NAMALWA (cell line): Measurements from ENCODE around the gene MEGF6.

Experiments used
- DNase-seq: peaks from one replicate; pipeline ENCODE4 v3.0.0-alpha.2; 2015; ENCODE audit warnings: low spot score

The MEGF6 gene

GRCh38 chr1:3642919-3643675, 31.8 kb upstream of the MEGF6 start:
- no peak for DNase-seq

- DNase-seq, result no peak
These were observed 30.5 kb upstream of the MEGF6 start for GRCh38 chr1:3641816-3642215.

DNA sequence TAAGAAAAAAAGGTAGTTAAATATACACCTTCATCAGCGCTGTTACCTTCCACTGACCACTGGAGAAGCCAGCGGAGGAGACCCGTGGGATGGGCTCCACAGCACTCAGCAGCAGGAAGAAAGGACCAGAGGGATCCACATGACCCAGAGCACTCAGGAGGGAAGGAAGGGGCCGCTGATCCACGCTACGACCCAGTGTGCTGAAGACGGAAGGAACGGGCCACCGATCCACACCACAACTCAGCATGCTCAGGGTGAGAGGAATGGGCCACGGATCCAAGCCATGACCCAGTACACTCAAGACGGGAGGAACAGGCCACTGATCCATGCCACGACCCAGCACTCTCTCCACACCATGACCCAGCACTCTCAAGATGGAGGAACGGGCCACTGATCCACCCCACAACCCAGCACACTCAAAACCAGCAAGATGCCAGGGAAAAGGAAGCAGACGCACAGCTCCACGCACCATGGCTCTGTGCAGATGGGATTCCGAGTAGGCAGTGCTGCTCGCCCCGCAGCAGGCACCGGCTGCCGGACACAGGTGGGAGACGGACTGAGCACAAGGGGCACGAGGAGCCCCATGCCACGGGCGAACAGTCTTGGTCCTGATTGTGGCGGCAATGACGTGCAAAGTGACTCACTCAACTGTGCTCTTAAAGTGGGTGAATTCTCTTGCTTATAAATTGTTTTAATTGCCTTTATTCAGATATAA, 29.9 kb upstream of the MEGF6 start:
- DNase-seq, result no peak

DNA sequence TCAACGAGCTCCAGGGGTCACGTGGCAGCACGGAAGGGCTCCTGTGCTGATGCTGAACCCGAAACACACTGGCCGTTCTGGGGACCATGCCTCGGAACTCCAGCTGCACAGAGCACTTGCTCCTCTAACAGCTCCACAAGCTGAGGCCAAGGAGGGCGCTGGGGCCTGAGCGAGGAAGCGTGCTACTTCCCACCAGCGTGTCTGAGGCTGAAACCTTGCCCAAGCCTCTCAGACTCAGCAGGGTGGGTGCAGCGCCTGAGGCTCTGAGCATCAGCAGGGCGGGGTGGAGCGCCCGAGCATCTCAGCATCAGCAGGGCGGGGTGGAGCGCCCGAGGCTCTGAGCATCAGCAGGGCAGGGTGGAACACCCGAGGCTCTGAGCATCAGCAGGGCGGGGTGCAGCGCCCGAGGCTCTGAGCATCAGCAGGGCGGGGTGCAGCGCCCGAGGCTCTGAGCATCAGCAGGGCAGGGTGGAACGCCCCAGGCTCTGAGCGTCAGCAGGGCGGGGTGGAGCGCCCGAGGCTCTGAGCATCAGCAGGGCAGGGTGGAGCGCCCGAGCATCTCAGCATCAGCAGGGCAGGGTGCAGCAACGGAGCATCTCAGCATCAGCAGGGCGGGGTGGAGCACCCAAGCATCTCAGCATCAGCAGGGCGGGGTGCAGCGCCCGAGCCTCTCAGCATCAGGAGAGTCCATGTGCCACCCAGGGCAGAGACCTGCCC, 29.0 kb upstream of the MEGF6 start:
- no peak for DNase-seq

DNA sequence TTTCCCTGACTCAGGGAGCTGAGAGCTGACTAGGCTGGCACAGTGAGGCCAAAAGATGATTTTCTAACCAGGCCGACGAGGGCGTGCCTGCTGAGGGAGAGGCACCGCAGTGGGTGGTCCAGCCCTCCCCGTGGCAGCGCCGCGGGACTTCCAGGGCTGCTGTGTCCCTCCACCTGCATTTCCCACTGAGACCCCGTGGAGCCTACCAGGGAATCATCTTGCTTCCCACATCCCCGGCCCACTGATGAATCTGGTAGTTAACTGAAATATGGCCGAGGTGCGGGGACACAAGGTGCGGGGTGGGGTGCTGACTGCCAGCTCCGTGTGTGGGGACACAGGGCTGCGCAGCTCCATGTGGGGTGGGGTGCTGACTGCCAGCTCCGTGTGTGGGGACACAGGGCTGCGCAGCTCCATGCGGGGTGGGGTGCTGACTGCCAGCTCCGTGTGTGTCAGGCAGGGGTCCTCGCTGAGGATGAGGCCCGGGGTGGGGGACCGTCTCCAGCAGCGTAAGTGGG, 28.1 kb upstream of the MEGF6 start:
- DNase-seq, result no peak

DNA sequence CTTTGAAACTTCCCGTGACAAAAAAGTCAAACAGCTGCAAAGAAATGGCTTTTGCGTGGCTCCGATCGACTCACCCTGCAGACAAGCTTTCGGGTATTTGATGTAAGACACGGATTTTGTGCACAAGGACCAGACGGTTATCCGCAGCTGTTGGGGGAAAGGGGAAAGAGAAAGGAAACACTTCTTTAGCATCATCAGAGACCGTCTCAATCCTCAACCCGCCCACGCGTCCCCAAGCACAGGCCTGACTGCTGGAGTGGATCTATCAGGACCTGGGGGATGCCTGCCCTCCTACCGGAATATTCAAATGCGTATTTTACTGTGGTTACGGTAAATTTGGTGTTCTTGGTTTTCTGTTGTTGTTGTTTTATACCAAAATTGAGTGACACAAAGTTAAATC, 27.4 kb upstream of the MEGF6 start:
- DNase-seq, result no peak

DNA sequence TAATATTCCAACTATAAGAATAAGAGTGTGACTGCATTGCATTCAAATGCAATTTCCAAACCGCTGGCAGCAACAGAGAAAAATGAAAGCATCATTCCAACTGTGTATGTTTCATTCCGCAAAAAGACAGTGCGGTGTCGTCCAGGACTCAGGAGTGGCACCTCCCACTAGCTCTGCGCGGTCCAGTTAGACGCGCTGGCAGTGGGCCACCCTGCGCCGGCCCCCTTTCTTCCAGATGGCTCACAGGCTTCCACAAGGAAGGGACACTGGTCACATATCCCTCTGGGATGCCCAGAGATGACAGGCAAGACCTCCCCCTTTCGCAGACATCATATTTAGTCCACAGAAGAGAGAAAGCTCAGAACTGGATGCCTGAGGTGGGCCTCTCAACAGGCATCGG, 26.7 kb upstream of the MEGF6 start:
- no peak for DNase-seq

GRCh38 chr1:3636531-3636930, 25.2 kb upstream of the MEGF6 start:
- no peak for DNase-seq

GRCh38 chr1:3636080-3636479, 24.8 kb upstream of the MEGF6 start:
- DNase-seq, result no peak

DNA sequence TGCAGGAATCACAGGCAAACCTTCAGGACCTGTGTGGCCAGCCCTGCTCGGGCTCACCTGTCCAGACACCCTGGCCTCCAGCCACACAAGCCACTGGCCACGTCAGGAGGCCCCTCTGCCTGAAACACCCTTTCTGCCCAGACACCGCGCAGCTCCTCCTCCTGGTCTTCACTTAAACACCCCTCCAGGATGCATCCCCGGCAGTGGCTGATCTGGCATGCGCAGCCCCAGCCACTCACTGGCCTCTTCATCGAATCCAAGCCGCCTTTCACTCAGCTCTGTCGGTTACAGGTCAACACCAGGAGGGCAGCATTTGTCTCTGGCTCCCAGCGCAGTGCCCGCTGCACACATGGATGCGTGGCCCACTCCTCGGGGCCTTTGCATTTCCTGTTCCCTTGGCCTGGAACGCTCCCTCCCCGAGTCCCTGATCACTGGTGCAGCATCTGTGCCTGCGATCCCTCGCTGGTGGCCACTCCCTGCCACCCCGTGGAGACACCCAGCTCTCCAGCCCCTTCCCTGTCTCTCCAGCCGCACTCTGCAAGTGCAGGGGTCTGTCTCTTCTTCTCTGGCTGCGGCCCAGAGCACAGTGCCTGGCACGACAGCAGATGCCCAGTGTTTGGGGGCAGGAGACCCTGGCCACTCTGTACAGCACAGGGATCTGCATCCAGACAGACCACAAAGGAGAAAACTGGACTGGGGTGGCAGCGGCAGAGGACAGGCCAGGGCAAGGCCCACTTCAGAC, 22.9 kb upstream of the MEGF6 start:
- DNase-seq, result no peak

DNA sequence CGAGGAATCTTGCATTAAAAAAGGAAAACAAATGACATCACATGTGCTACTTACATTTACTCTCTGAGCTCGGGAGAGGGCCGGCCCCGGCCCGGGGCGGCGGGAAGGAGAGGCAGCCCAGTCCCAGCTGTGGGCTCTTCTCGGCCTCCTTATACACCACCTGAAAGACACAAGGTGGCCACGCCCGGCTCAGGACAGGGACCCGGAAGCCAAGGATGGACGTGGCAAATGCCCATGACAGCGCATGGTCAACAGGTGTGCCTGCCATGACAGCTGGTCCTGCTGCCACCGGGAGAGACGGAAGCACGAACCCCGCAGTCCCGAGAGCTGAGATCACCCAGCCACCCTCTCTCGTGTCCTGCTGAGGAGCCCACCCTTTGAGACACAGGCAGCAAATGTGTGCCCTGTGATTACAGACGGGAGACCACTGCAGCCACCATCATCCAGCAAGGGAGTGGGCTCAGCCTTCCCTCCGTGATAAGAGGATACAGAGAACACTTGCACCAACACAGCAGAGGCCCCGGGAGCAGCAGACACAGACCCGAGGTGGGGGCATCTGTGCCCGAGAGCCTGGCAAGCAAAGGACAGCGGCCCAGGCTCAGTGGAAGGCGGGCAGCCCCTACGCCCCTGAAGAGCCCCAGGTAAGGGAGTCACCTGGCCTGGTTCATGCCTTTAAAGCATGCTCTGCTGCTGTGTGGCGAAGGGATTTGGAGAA, 22.2 kb upstream of the MEGF6 start:
- DNase-seq, result no peak

- no peak for DNase-seq
These were observed 21.5 kb upstream of the MEGF6 start for GRCh38 chr1:3632716-3633343.

DNA sequence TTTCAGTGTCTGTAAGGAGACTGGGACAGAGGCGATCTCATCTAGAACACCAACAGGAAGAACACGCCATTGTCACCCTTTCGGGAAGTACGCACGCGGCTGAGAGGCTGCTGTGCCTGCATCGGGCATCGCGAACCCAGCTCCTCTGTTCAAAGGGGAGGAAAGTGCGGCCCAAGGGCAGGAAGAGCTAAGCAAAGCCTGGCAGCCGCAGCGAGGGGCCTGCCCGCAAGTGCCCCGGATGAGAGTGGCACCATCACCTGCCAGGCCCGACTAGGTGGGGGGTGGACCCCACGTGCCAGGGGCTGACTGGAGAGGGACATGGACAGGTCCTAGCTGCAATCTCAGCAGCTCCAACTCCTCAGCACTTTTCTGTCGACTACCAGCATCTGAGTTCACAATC, 21.0 kb upstream of the MEGF6 start:
- DNase-seq, result no peak

- no peak for DNase-seq
These were observed 20.3 kb upstream of the MEGF6 start for GRCh38 chr1:3631320-3632260.

- no peak for DNase-seq
These were observed 19.6 kb upstream of the MEGF6 start for GRCh38 chr1:3630914-3631313.

DNA sequence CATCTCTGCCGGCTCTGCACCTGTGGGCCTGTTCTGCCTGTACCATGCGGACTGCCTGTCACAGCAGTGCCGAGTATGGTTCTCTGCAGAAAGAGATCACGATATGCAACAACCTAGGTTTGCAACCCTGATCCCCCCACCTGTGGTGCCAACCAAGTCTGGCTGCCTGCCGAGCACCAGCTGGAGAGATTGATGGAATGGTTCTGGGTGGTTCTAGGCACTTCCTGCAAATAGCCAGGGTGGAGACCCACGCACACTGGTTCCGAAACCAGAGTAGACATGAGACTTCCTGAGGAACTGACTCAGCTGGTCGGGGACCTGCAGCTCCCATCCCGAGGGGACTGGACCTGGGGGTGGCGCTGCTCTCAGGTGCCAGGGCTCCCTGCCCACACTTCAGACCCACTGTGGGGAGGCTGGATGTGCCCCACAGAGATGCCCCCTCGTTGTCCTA, 18.9 kb upstream of the MEGF6 start:
- DNase-seq, result no peak

DNA sequence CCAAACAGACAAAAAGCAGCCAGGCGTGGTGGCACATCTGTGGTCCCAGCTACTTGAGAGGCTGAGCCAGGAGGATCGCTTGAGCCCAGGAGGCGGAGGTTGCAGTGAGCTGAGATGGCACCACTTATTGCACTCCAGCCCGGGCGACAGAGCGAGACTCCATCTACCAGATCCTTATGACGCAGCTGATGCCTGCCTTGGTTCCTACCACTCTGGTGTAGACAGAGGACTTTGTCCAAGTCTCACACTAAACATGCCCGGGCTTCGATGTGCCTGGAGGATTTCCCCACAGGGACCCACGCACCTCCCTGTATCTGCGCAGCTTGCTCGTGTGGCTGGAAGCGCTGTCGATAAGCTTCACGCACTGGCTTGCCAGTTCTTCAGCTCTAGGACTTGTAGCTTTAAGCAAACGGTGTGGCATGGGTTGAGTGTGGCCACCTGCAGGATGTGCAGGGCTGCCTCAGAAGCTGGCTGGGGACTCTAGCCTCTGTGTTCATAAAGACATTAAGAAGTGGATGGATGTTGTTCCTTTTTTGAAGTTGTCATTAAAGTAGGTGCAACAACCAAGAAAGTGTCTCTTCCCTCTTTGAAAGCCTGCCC, 18.4 kb upstream of the MEGF6 start:
- no peak for DNase-seq

DNA sequence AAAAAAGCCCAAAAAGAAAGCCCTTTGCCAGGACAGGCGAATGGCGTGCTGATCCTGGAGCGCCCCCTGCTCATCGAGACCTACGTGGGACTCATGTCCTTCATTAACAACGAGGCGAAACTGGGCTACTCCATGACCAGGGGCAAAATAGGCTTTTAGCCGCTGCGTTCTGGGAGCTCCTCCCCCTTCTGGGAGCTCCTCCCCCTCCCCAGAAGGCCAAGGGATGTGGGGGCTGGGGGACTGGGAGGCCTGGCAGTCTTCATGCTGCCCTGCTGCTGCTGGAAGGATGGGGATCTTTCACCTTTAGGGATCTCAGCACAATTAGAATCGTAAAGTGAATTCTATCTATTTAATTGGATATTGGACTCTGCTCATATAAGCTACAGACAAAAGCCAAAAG, 17.1 kb upstream of the MEGF6 start:
- no peak for DNase-seq

DNA sequence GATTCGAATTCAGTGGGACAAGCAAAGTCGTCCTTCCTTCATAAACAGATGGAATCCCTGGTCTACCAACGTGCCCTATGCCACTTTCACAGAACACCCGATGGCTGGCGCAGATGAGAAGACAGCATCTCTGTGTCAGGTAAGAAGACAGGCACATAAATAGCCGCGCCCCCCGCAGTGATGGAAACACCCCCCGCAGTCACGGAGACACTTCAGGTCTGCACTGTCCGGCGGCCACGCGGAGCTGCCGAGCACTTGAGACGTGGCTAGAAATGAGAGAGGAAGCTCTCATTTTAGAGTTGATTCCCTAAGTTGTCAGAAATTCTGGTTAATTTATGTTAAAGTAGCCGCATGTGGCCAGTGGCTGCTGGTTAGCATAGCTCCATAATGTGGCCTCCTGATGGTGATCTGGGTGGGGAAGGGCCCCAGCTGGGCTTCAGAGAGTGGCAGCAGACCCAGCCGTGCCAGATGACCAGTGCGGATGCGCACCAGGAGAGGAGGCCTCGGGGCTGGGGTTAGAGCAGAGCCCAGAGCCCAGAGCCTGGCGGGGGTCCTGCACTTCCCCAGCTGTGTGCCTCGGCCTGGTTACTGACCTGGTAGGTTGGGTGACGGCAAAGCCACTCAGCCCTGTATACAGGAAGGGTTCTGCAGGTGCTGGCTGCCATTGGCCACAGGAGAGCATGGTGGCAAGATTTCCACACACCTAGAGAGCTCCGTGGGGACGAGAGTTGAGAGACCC, 16.4 kb upstream of the MEGF6 start:
- DNase-seq, result no peak
